IPS-15b (cell line): ENCODE measurements around the gene CIAO2B.
"Not testable (repeated sequence)": the region's sequence is repeated elsewhere in the genome, so short reads cannot be mapped to it uniquely, and the experiment has no call there.

ENCODE experiments used
- H3K27me3 ChIP-seq: one replicate; pipeline ENCODE4 v1.6.1; 2013; ENCODE audit warnings: low read length; ENCODE audit not compliant: control insufficient read depth, insufficient read depth
- H3K36me3 ChIP-seq: one replicate; pipeline ENCODE4 v1.6.1; 2013; ENCODE audit warnings: low read length; ENCODE audit not compliant: control insufficient read depth, insufficient read depth
- H3K4me1 ChIP-seq: one replicate; pipeline ENCODE4 v1.6.1; 2013; ENCODE audit warnings: mild to moderate bottlenecking, low read length; ENCODE audit not compliant: control insufficient read depth, insufficient read depth
- H3K4me3 ChIP-seq: one replicate; pipeline ENCODE4 v1.5.1; 2013; ENCODE audit warnings: low read depth, low read length
- H3K9ac ChIP-seq: one replicate; pipeline ENCODE4 v1.6.1; 2013; ENCODE audit warnings: low read depth, mild to moderate bottlenecking, low read length
- H3K9me3 ChIP-seq: one replicate; pipeline ENCODE4 v1.6.1; 2013; ENCODE audit warnings: mild to moderate bottlenecking, low read length; ENCODE audit not compliant: control insufficient read depth, insufficient read depth

Gene CIAO2B

GRCh38 chr16:66944971-66945370, 10.8 kb upstream of the CIAO2B start:
- not testable (repeated sequence) for H3K4me1 ChIP-seq, H3K4me3 ChIP-seq, H3K9ac ChIP-seq, H3K9me3 ChIP-seq
- Histone ChIP-seq H3K36me3 (peaks cover 20% of the 10 kb centered on the region), H3K27me3 (peaks cover 28% of the 10 kb centered on the region)

- Histone ChIP-seq H3K9me3 (no peaks in the 10 kb centered on the region), H3K4me3 (no peak overlapping the region), H3K36me3 (peaks cover 20% of the 10 kb centered on the region), H3K9ac (no peak overlapping the region), H3K27me3 (peaks cover 18% of the 10 kb centered on the region), H3K4me1 (no peaks in the 10 kb centered on the region)
Measured at GRCh38 chr16:66944054-66944441, 9.8 kb upstream of the CIAO2B start.

- peaks cover 20% of the 10 kb centered on the region for H3K36me3 ChIP-seq
- H3K4me1 ChIP-seq = no peaks in the 10 kb centered on the region
- no peak overlapping the region for H3K9ac ChIP-seq
- no peaks in the 10 kb centered on the region for H3K9me3 ChIP-seq
- H3K27me3 ChIP-seq = peaks cover 13% of the 10 kb centered on the region
- no peak overlapping the region for H3K4me3 ChIP-seq
Measured at GRCh38 chr16:66943426-66944053, 9.3 kb upstream of the CIAO2B start.

- H3K27me3 ChIP-seq = peaks cover 8% of the 10 kb centered on the region
- H3K4me1 ChIP-seq = no peaks in the 10 kb centered on the region
- H3K4me3 ChIP-seq = no peak overlapping the region
- no peak overlapping the region for H3K9ac ChIP-seq
- peaks cover 20% of the 10 kb centered on the region for H3K36me3 ChIP-seq
- no peaks in the 10 kb centered on the region for H3K9me3 ChIP-seq
Measured at GRCh38 chr16:66942981-66943380, 8.8 kb upstream of the CIAO2B start.

- H3K36me3 ChIP-seq = peaks cover 23% of the 10 kb centered on the region
- H3K27me3 ChIP-seq = peaks cover 3% of the 10 kb centered on the region
- H3K9me3 ChIP-seq = no peaks in the 10 kb centered on the region
- H3K4me1 ChIP-seq = no peaks in the 10 kb centered on the region
- H3K4me3 ChIP-seq = no peak overlapping the region
- H3K9ac ChIP-seq = no peak overlapping the region
Measured at GRCh38 chr16:66940236-66940635, 6.0 kb upstream of the CIAO2B start.

- H3K27me3 ChIP-seq = peaks cover 6% of the 10 kb centered on the region
- peaks cover 26% of the 10 kb centered on the region for H3K36me3 ChIP-seq
- no peaks in the 10 kb centered on the region for H3K9me3 ChIP-seq
- no peak overlapping the region for H3K4me3 ChIP-seq
- no peak overlapping the region for H3K9ac ChIP-seq
- no peaks in the 10 kb centered on the region for H3K4me1 ChIP-seq
Measured at GRCh38 chr16:66939366-66939765, 5.2 kb upstream of the CIAO2B start.

GRCh38 chr16:66937725-66938337, 3.6 kb upstream of the CIAO2B start:
- H3K4me3 ChIP-seq = no peak overlapping the region
- no peaks in the 10 kb centered on the region for H3K4me1 ChIP-seq
- no peaks in the 10 kb centered on the region for H3K9me3 ChIP-seq
- H3K36me3 ChIP-seq = peaks cover 26% of the 10 kb centered on the region
- no peak overlapping the region for H3K9ac ChIP-seq
- peaks cover 13% of the 10 kb centered on the region for H3K27me3 ChIP-seq

GRCh38 chr16:66936889-66937554, 2.8 kb upstream of the CIAO2B start:
- Histone ChIP-seq H3K27me3 (peaks cover 13% of the 10 kb centered on the region), H3K4me1 (no peaks in the 10 kb centered on the region), H3K9me3 (no peaks in the 10 kb centered on the region), H3K4me3 (no peak overlapping the region), H3K9ac (no peak overlapping the region), H3K36me3 (peaks cover 24% of the 10 kb centered on the region)

- Histone ChIP-seq H3K4me3 (no peak overlapping the region), H3K9me3 (no peaks in the 10 kb centered on the region), H3K9ac (no peak overlapping the region), H3K36me3 (peaks cover 19% of the 10 kb centered on the region), H3K27me3 (peaks cover 13% of the 10 kb centered on the region), H3K4me1 (no peaks in the 10 kb centered on the region)
Measured at GRCh38 chr16:66936462-66936861, 2.3 kb upstream of the CIAO2B start.

- Histone ChIP-seq H3K36me3 (peaks cover 9% of the 10 kb centered on the region), H3K9ac (peak within 1 kb of the TSS; percentile 87), H3K4me1 (no peaks in the 10 kb centered on the region), H3K9me3 (no peaks in the 10 kb centered on the region), H3K27me3 (peaks cover 13% of the 10 kb centered on the region), H3K4me3 (peak within 1 kb of the TSS; percentile 96)
Measured at GRCh38 chr16:66935314-66936011, 1.3 kb upstream of the CIAO2B start, which contains the start of gene CES2. Gene CES2, plus strand, starts transcription at chr16:66935516. Its CDS starts 120 bp downstream, at chr16:66935636.

- H3K4me1 ChIP-seq, H3K36me3 ChIP-seq, H3K9me3 ChIP-seq: not testable (repeated sequence)
- H3K4me3 ChIP-seq = peak overlapping the region; percentile 96
- H3K27me3 ChIP-seq = peaks cover 13% of the 10 kb centered on the region
- H3K9ac ChIP-seq = peak overlapping the region; percentile 87
Measured at GRCh38 chr16:66934839-66935313, 674 bp upstream of the CIAO2B start.
